ENCODE data around the gene CYB5R2.
A peak's percentile ranks its signal among the peaks of the same experiment; 100 is the strongest.

The CYB5R2 gene

DNA sequence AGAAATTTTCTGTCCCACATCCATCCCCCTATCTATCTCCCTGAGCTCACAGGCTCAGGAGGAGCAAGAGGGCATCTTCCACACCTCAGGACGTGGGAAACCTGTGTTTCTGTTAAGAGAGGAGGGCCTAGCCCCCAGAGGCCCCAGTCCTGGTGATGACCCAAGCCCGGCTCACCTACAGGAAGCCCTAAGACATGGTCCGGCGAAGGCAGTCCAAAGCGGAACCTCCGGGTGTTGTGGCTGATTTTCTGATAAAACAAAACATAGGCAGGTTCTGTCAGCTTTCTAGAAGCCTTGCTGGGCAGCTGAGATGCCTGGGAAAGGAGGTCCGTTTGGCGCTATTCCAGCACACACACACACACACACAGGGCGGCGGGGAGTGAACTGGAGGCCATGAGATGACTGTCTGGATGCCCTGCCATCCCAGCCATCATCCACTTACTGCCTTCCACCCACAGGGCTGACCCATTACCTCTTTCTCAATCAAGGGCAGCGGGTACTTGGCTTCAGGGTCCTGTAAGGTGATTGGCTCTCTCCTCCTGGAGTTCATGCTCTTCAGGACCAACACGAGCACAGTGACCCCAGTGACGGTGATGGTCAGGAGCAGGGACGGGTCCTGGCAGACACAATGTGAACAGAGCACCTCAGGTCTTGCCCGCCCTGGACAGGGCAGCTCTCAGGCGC lies 882 bp downstream of the CYB5R2 start:
- DNase-seq (ENCODE audit: low read depth, low spot score): no peak
- TF ChIP-seq, protein P1, sequence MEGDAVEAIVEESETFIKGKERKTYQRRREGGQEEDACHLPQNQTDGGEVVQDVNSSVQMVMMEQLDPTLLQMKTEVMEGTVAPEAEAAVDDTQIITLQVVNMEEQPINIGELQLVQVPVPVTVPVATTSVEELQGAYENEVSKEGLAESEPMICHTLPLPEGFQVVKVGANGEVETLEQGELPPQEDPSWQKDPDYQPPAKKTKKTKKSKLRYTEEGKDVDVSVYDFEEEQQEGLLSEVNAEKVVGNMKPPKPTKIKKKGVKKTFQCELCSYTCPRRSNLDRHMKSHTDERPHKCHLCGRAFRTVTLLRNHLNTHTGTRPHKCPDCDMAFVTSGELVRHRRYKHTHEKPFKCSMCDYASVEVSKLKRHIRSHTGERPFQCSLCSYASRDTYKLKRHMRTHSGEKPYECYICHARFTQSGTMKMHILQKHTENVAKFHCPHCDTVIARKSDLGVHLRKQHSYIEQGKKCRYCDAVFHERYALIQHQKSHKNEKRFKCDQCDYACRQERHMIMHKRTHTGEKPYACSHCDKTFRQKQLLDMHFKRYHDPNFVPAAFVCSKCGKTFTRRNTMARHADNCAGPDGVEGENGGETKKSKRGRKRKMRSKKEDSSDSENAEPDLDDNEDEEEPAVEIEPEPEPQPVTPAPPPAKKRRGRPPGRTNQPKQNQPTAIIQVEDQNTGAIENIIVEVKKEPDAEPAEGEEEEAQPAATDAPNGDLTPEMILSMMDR (IDR thresholded peaks at IDR 0.05; ENCODE audit: low read depth, low read length): no peak
- in situ Hi-C loops (cut with HindIII; ENCODE audit: low sequenced_read_pairs): no loop called here
- no peak overlapping the region for H3K4me3 ChIP-seq (ENCODE audit: low read depth, low read length)

DNA sequence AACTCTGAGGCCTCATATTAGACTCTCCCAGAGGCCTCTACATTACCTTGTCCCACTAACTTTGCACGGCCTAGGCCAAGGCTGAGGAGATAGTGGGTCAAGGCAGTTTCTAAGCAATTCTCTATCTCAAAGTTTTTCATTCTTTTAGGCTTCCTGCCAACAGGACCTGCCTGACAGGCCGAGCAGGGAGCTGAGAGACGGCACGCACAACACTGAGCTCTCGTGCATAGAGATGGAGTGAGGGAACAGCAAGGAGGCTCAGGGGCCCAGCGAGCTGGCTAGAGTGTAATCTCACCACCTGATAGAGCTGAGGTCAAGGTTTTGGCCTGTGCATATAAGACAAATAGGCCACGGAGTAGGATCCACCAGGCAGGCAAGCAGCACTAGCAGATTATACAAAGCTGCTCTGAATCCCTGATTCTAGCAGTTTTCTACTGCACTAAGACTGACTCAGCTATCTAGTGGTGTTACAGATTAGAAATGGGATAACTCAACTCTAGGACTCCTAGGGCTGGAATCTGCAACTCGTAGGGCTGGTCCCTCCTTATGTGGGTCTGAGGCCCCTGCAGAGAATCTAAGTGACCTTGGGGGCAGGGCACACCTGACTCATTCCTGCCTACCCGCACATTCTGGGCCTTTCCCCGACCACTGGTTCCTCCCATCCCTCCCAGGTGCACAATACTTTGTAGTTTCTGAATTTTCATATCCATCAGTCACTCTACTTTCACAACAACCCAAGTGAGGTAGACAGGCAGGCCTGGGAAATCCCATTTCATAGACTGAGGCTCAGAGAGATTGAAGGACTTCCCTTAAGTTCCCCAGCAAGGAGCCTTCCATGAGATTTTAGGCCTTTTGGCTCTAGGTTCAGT lies 1.7 kb downstream of the CYB5R2 start:
- in situ Hi-C loops (cut with HindIII; ENCODE audit: low sequenced_read_pairs): no loop called here
- TF ChIP-seq, protein P1 (IDR thresholded peaks at IDR 0.05; ENCODE audit: low read depth, low read length): no peak
- DNase-seq (ENCODE audit: low read depth, low spot score): no peak
- no peak overlapping the region for H3K4me3 ChIP-seq (ENCODE audit: low read depth, low read length)

DNA sequence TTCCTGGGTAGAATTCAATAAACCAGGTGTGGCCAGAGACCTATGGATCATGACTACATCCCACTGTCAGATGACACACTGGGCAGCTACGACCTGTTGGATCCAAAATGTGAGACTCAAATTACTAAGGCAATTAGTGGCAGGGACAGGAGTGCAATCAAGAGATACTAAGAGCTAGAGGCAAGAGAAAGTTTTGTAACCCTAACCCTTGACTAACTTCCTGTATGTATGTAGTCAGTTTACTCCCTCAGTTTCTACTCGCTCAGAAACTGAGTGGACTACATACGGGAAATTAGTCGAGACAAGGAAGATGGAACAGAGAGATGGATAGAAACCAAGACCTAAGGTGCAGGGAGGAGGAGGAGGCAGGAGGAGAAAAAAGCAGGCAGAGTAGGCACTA lies 2.7 kb downstream of the CYB5R2 start:
- H3K4me3 ChIP-seq (ENCODE audit: low read depth, low read length): no peak overlapping the region
- in situ Hi-C loops (cut with HindIII; ENCODE audit: low sequenced_read_pairs): no loop called here
- TF ChIP-seq, protein P1 (IDR thresholded peaks at IDR 0.05; ENCODE audit: low read depth, low read length): no peak
- DNase-seq (ENCODE audit: low read depth, low spot score): no peak

DNA sequence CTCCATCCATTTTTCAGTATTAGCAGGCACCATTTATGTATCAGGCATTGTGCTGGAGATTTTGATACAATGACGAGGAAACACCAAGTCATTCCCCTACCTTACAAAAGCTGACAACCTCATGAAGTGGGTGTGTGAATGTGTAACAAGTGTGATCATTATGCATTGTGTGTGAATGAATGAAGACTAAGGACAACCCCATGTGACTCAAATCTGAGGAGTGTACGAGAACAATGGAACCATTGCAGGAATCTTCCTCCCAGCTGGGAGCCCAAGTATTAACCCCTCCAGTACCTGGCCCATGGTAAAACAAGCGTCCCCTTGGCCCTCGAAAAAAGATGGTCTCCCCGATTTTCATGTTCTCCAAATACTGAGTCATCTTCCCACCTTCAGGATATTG lies 4.4 kb downstream of the CYB5R2 start:
- no peak overlapping the region for H3K4me3 ChIP-seq (ENCODE audit: low read depth, low read length)
- TF ChIP-seq, protein P1 (IDR thresholded peaks at IDR 0.05; ENCODE audit: low read depth, low read length): no peak
- in situ Hi-C loops (cut with HindIII; ENCODE audit: low sequenced_read_pairs): no loop called here
- DNase-seq (ENCODE audit: low read depth, low spot score): no peak

DNA sequence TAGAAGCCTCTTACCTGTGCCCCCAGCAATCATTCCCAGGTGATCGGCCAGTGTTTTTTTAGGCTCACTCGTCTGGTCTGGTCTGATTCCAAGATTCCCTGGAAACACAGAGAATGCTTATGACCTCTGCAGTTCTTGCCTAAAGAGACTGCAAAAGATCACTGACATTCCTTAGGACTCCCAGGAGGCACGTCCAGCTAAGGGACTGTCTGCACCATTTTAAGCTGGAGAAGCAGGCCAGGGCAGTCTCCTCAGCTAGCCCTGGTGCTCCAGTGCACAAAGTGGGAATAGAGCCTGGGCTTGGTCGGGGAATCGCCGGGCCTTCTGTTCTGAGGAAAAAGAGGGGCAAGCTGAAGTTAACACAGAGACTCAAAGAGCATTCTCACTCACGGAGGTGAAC lies 4.8 kb downstream of the CYB5R2 start:
- TF ChIP-seq, protein P1 (IDR thresholded peaks at IDR 0.05; ENCODE audit: low read depth, low read length): no peak
- no peak for DNase-seq (ENCODE audit: low read depth, low spot score)
- in situ Hi-C loops (cut with HindIII; ENCODE audit: low sequenced_read_pairs): no loop called here
- no peak overlapping the region for H3K4me3 ChIP-seq (ENCODE audit: low read depth, low read length)

DNA sequence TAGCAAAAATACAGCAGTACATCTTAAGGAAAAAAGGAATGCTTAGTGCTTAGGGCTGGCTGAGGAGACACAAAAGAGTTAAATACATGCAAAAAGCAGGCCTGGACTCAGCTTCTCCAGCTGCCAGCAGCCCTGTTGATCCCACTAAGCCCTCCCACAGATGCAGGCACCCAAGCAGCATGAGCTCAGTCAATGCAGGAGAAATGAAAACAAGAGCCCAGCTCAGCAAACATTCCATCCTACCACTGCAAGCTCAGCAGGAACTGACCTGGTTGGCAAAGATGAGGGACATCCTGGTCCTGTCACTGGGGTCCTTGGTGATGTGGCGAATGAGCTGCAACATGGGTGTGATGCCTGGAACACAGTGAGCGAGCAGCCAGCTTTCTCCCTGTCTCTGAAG lies 5.8 kb downstream of the CYB5R2 start:
- TF ChIP-seq, protein P1 (IDR thresholded peaks at IDR 0.05; ENCODE audit: low read depth, low read length): no peak
- DNase-seq (ENCODE audit: low read depth, low spot score): peak; percentile 35
- in situ Hi-C loops (cut with HindIII; ENCODE audit: low sequenced_read_pairs): no loop called here

More for the DNA sequence above, 5.8 kb downstream of the CYB5R2 start:
- H3K4me3 ChIP-seq (ENCODE audit: low read depth, low read length): no peak overlapping the region
